ENCODE results near the gene PITPNM1. TPM values are rescaled to one million over a fixed set of nuclear protein-coding genes. Genes with fewer than 3 reads are reported as not detected.

PITPNM1 gene
- total RNA-seq, 2 experiments from 2014 or later: 90.0 to 94.8 TPM

DNA sequence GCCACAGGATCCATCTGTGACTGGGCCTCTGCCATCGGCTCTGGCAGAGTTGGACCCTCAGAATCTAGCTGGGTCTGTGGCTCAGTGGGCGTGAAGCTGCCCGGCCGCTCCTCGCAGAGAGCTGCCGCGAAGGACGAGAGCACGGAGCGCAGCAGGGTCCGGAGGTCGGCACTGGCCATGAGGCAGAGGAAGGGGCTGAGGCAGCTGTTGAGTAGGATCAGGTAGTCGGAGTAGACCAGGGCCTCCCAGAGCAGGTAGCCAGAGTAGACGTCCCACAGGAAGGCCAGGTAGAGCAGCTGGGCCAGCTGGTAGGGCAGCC is 53.5 kb downstream of the PITPNM1 start:
- H3K27me3 ChIP-seq (ENCODE audit: control insufficient read depth in 1 of 2, insufficient read depth in 2 of 2, low read length in 2 of 2): no peaks in the 10 kb centered on the region
- intact Hi-C loops (cut with DNase I, micrococcal nuclease): no loop called here
- H3K27ac ChIP-seq (ENCODE audit: low read depth in 1 of 2, low read length in 2 of 2): no peak overlapping the region
- peaks cover 56% of the 10 kb centered on the region for H3K4me1 ChIP-seq (ENCODE audit: insufficient read depth, low read length)
- ChIA-PET CTCF (interaction anchor here (1.7 kb wide), 1 partner anchor 17 kb away, joined by 3 read pairs; no protein-coding TSS in a partner anchor), POLR2A (interaction anchor here (1.0 to 16.8 kb wide), 4 partner anchors 10 to 50 kb away, joined by 3 to 110 read pairs (median 5); partner anchors contain the start of genes PPP1CA and PTPRCAP)
- no peak overlapping the region for H3K4me3 ChIP-seq (ENCODE audit: low read length)
- Mint-ChIP-seq H3K36me3 (ENCODE audit: low read depth) (no peaks in the 10 kb centered on the region), H3K4me3 (no peak overlapping the region), H3K27me3 (no peaks in the 10 kb centered on the region), H3K27ac (no peak overlapping the region), H3K4me1 (ENCODE audit: low read depth) (peaks cover 29% of the 10 kb centered on the region), H3K9me3 (no peaks in the 10 kb centered on the region)
- DNase-seq: no peak
- no peak for ATAC-seq (ENCODE audit: poor library complexity)
- no peaks in the 10 kb centered on the region for H3K9me3 ChIP-seq (ENCODE audit: control insufficient read depth in 1 of 2, insufficient read depth in 1 of 2, low read length in 2 of 2)
- TF ChIP-seq CTCF (IDR thresholded peaks at IDR 0.05): no peak
- H3K36me3 ChIP-seq (ENCODE audit: insufficient read depth, low read length): no peaks in the 10 kb centered on the region

- Histone ChIP-seq H3K9me3 (ENCODE audit: control insufficient read depth in 1 of 2, insufficient read depth in 1 of 2, low read length in 2 of 2) (no peaks in the 10 kb centered on the region), H3K36me3 (ENCODE audit: insufficient read depth, low read length) (no peaks in the 10 kb centered on the region), H3K27ac (ENCODE audit: low read depth in 1 of 2, low read length in 2 of 2) (no peak overlapping the region), H3K27me3 (ENCODE audit: control insufficient read depth in 1 of 2, insufficient read depth in 2 of 2, low read length in 2 of 2) (no peaks in the 10 kb centered on the region), H3K4me1 (ENCODE audit: insufficient read depth, low read length) (peaks cover 62% of the 10 kb centered on the region), H3K4me3 (ENCODE audit: low read length) (no peak overlapping the region)
- intact Hi-C loops (cut with DNase I, micrococcal nuclease): no loop called here
- ChIA-PET CTCF (interaction anchor here (1.7 kb wide), 1 partner anchor 17 kb away, joined by 3 read pairs; no protein-coding TSS in a partner anchor), POLR2A (interaction anchor here (1.0 to 16.8 kb wide), 5 partner anchors 11 to 33 kb away, joined by 3 to 110 read pairs (median 3); partner anchors contain the start of genes AIP and PTPRCAP)
- peaks cover 35% of the 10 kb centered on the region for H3K4me1 Mint-ChIP-seq (ENCODE audit: low read depth)
- no peak overlapping the region for H3K27ac Mint-ChIP-seq
- TF ChIP-seq CTCF (IDR thresholded peaks at IDR 0.05): no peak
- H3K9me3 Mint-ChIP-seq: no peaks in the 10 kb centered on the region
- no peaks in the 10 kb centered on the region for H3K27me3 Mint-ChIP-seq
- H3K4me3 Mint-ChIP-seq: no peak overlapping the region
- ATAC-seq (ENCODE audit: poor library complexity) (no peak), DNase-seq (no peak)
- no peaks in the 10 kb centered on the region for H3K36me3 Mint-ChIP-seq (ENCODE audit: low read depth)
Observed at GRCh38 chr11:67450796-67451657, 54.1 kb downstream of the PITPNM1 start.

DNA sequence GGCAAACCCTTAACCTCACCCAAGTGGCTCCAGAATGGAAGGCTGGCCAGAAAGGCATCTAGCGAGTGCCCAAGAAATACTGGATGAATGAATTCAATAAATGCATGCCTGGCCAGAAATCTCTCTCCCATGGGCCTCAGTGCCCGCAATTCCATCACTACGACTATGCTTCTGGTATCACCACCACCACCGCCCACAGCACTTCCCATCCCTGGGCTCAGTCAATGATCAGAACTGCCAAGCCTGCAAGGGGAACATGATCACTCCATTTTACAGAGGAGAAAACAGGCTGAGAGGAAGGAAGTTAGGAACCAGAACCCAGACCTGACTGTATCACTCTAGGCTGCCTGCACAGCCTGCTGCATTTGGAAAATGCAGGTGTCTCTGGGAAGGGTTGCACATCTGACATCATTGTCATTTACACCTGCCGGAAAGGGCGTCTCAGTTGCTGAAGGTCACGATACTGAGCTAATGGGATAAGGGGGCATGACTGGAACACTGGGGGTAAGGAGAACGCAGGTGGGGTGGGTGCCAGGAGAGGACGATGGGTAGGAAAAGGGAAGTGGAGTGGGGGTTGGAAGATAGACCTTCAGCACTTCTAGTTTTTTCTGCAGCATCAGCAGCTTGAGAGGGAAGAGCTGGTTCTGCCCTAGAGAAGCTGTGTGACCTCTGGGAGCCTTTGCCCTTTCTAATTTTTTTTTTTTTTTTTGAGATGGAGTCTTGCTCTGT is 55.9 kb downstream of the PITPNM1 start:
- H3K9me3 ChIP-seq (ENCODE audit: control insufficient read depth in 1 of 2, insufficient read depth in 1 of 2, low read length in 2 of 2): no peaks in the 10 kb centered on the region
- H3K4me1 ChIP-seq (ENCODE audit: insufficient read depth, low read length): peaks cover 76% of the 10 kb centered on the region
- H3K27me3 ChIP-seq (ENCODE audit: control insufficient read depth in 1 of 2, insufficient read depth in 2 of 2, low read length in 2 of 2): no peaks in the 10 kb centered on the region
- ChIA-PET CTCF (no interaction called here), POLR2A (interaction anchor here (0.6 to 16.8 kb wide), 6 partner anchors 9 to 56 kb away, joined by 3 to 110 read pairs (median 4); partner anchors contain the start of genes PTPRCAP and TBC1D10C)
- no peak overlapping the region for H3K4me3 ChIP-seq (ENCODE audit: low read length)
- H3K4me1 Mint-ChIP-seq (ENCODE audit: low read depth): peaks cover 53% of the 10 kb centered on the region
- H3K4me3 Mint-ChIP-seq: no peak overlapping the region
- no peak for ATAC-seq (ENCODE audit: poor library complexity)
- intact Hi-C loops (cut with DNase I, micrococcal nuclease): no loop called here
- no peak for TF ChIP-seq CTCF (IDR thresholded peaks at IDR 0.05)
- H3K36me3 ChIP-seq (ENCODE audit: insufficient read depth, low read length): no peaks in the 10 kb centered on the region
- H3K27me3 Mint-ChIP-seq: no peaks in the 10 kb centered on the region
- peak overlapping the region; percentile 88 for H3K27ac Mint-ChIP-seq
- H3K27ac ChIP-seq (ENCODE audit: low read depth in 1 of 2, low read length in 2 of 2): no peak overlapping the region
- H3K9me3 Mint-ChIP-seq: no peaks in the 10 kb centered on the region
- DNase-seq: no peak
- H3K36me3 Mint-ChIP-seq (ENCODE audit: low read depth): no peaks in the 10 kb centered on the region

Measured in CD4-positive, alpha-beta T cell (primary cell).